Ovary (tissue), 9 donors: ENCODE results near the gene METTL6. TPM values are rescaled to one million over a fixed set of nuclear protein-coding genes. Genes with fewer than 3 reads are reported as not detected.

Source experiments
- DNase-seq, 5 donors: peaks; one replicate each; pipeline ENCODE4 v3.0.0-alpha.2; 2019 to 2020
- H3K27ac ChIP-seq, 2 donors: fragments of 200-600 bp; one replicate each; pipeline versions ENCODE4 v1.5.1 to v1.8.0; 2019 to 2022
- H3K27me3 ChIP-seq: fragments of 200-600 bp; one replicate; pipeline ENCODE4 v1.8.0; 2022
- H3K36me3 ChIP-seq: fragments of 200-600 bp; sonication (generic); one replicate; pipeline ENCODE4 v1.5.1; 2019
- H3K4me1 ChIP-seq: one replicate; pipeline ENCODE4 v1.8.1; 2013; ENCODE audit warnings: mild to moderate bottlenecking, moderate library complexity; ENCODE audit not compliant: insufficient read depth
- H3K4me3 ChIP-seq: fragments of 200-600 bp; sonication (generic); one replicate; pipeline ENCODE4 v1.5.1; 2017
- H3K9me3 ChIP-seq, 2 donors: fragments of 200-600 bp in 1 of 2; sonication (generic) in 1 of 2; one replicate each; pipeline versions ENCODE4 v1.5.1 to v1.8.1; 2013 to 2019; ENCODE audit warnings: mild to moderate bottlenecking in 1 of 2, moderate library complexity in 1 of 2
- EP300 ChIP-seq: sonication (generic); formaldehyde crosslinking; IDR thresholded peaks from one replicate; pipeline ENCODE4 v1.6.1; 2017; ENCODE audit warnings: antibody characterized with exemption
- POLR2A ChIP-seq: fragments of 450-650 bp; IDR thresholded peaks from one replicate; pipeline ENCODE4 v1.6.1; 2017; ENCODE audit warnings: antibody characterized with exemption, mild to moderate bottlenecking, moderate library complexity
- WGBS, 3 donors: extraction: QIAGEN DNeasy Blood & Tissue Kit in 1 of 3; methylation state at CpG; one replicate each; pipeline versions ENCODE4 v1.1.5 to v1.1.7; 2013 to 2017; 5-methylcytosine and 5-hydroxymethylcytosine counted together
- intact Hi-C, 4 donors: fragments of 100-400 bp; cut with DNase I; formaldehyde crosslinking; loops; one replicate each; pipeline versions ENCODE4 v1.11.0 to v1.15.1; 2022 to 2023
- polyA plus RNA-seq, 2 donors: library from polyadenylated mRNA; stranded (reverse); fragments of 200-250 nt in 1 of 2; fragments of 350-450 nt in 1 of 2; fragmentation: Illumina TruSeq in 1 of 2; extraction: RNeasy Lipid Tissue Mini Kit (QIAGEN cat#74804) in 1 of 2; gene quantifications; one replicate each; pipeline ENCODE4 v1.2.3, GENCODE V29; 2013 to 2014
- total RNA-seq, 7 donors: library from RNA; depleted of rRNA in 2 of 7; stranded (reverse); fragments of >200 nt in 2 of 7; fragmentation: NEBNext Ultra II Directional in 3 of 7; extraction: Animal tissue kit (Norgen Biotek cat#: 25700) in 3 of 7; gene quantifications; one replicate each; pipeline versions ENCODE4 v1.1.0 to v1.2.4, GENCODE V29; 2016 to 2023
- TF ChIP-seq, protein P1 (sequence below), 3 donors: fragments of 450-650 bp in 2 of 3; fragments of 200-600 bp in 1 of 3; IDR thresholded peaks; one replicate each; pipeline versions ENCODE4 v1.5.1 to v1.8.0; 2016 to 2022; ENCODE audit warnings: antibody characterized with exemption in 3 of 3, mild to moderate bottlenecking in 1 of 3
- donor health status: DM: no; HTN: no; CAD: no; lungs with moderate emphysema.
- donor health status: DM: no; HTN: no; CAD: no.
- donor health status: Bipolar disorder and iron deficiency.
- donor health status: DM: yes; HTN: yes; CAD: no.
- donor health status: DM: no; HTN: no; CAD: no.
- donor health status: DM: yes; HTN: yes; CAD: no.

METTL6 gene
- total and polyA plus RNA-seq, 9 donors = 13.0 to 25.6 (median 21.7) TPM

DNA sequence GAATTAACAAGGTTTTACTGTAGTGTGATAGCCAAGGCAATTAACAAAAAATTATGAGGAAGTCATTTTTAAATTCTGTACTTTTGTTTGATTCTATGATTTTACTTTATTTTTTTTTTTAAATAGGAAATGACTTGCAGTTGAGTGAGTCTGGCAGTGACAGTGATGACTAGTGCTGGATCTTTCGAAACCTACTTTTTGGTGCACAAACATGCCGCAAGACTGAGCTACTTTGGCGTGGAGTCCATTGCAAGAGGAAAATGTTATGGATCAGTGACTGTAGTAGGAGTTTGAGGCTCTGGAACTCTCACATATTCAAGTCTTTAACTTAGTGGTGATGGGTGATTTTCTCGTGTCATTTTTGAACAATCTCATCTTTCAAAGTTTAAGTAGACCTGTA is 11.6 kb upstream of the METTL6 start:
- DNase-seq = no peak
- WGBS, 3 donors = 87 to 96% (median 96%) methylated on average over 4 of the region's 4 CpGs
- H3K4me1 ChIP-seq = no peaks in the 10 kb centered on the region
- no peak overlapping the region for H3K4me3 ChIP-seq
- TF ChIP-seq POLR2A = no peak
- TF ChIP-seq, protein P1, sequence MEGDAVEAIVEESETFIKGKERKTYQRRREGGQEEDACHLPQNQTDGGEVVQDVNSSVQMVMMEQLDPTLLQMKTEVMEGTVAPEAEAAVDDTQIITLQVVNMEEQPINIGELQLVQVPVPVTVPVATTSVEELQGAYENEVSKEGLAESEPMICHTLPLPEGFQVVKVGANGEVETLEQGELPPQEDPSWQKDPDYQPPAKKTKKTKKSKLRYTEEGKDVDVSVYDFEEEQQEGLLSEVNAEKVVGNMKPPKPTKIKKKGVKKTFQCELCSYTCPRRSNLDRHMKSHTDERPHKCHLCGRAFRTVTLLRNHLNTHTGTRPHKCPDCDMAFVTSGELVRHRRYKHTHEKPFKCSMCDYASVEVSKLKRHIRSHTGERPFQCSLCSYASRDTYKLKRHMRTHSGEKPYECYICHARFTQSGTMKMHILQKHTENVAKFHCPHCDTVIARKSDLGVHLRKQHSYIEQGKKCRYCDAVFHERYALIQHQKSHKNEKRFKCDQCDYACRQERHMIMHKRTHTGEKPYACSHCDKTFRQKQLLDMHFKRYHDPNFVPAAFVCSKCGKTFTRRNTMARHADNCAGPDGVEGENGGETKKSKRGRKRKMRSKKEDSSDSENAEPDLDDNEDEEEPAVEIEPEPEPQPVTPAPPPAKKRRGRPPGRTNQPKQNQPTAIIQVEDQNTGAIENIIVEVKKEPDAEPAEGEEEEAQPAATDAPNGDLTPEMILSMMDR (IDR thresholded peaks at IDR 0.05) = no peak
- no peak for TF ChIP-seq EP300
- no peak overlapping the region for H3K27ac ChIP-seq
- intact Hi-C loops = loop anchor here in 1 of 4 donors (10.0 kb wide), 1 partner anchor 126 kb away; no protein-coding TSS in a partner anchor
- H3K27me3 ChIP-seq = no peaks in the 10 kb centered on the region
- no peaks in the 10 kb centered on the region for H3K9me3 ChIP-seq
- H3K36me3 ChIP-seq = no peaks in the 10 kb centered on the region

DNA sequence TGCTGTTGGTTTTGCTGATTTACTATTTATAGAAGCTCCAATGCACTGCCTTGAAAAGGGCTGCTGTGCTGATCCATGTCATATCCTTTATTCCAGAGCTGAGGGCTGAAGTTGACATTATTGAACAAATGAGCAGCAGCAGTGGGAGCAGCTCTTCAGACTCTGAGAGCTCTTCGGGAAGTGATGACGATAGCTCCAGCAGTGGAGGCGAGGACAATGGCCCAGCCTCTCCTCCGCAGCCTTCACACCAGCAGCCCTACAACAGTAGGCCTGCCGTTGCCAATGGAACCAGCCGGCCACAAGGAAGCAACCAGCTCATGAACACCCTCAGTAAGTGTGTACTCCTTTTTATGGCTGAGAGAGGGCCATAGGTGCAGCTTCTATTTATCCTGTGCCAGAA is 8.9 kb upstream of the METTL6 start:
- 84 to 94% (median 94%) methylated on average over 6 of the region's 6 CpGs for WGBS, 3 donors
- no peak for DNase-seq
- no peak overlapping the region for H3K27ac ChIP-seq
- TF ChIP-seq POLR2A = no peak
- TF ChIP-seq, protein P1 (IDR thresholded peaks at IDR 0.05) = no peak
- no peak for TF ChIP-seq EP300
- intact Hi-C loops = loop anchor here in 1 of 4 donors (10.0 kb wide), 1 partner anchor 129 kb away; no protein-coding TSS in a partner anchor
- no peak overlapping the region for H3K4me3 ChIP-seq
- H3K27me3 ChIP-seq = no peaks in the 10 kb centered on the region
- no peaks in the 10 kb centered on the region for H3K9me3 ChIP-seq
- no peaks in the 10 kb centered on the region for H3K36me3 ChIP-seq
- no peaks in the 10 kb centered on the region for H3K4me1 ChIP-seq

DNA sequence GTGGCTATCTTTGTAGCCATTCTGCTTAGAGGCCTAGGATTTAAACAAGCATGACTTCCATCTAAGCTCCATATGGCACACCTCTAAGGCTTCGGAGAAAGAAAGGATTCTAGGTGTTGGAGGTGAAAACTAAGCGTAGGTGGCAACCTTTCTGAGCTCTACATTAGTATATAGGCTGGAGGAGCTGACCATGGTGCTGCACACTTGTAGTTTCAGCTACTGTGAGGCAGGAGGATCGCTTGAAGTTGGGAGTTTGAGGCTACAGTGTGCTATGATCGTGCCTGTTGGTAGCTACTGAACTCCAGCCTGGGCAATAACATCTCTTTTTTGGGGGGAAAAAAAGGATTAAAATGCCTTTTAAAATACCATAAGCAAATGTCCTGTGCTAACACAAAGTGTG is 7.4 kb upstream of the METTL6 start:
- 90 to 95% (median 92%) methylated on average over 4 of the region's 4 CpGs for WGBS, 3 donors
- intact Hi-C loops = loop anchor here in 1 of 4 donors (10.0 kb wide), 1 partner anchor 130 kb away; no protein-coding TSS in a partner anchor
- no peaks in the 10 kb centered on the region for H3K4me1 ChIP-seq

DNA sequence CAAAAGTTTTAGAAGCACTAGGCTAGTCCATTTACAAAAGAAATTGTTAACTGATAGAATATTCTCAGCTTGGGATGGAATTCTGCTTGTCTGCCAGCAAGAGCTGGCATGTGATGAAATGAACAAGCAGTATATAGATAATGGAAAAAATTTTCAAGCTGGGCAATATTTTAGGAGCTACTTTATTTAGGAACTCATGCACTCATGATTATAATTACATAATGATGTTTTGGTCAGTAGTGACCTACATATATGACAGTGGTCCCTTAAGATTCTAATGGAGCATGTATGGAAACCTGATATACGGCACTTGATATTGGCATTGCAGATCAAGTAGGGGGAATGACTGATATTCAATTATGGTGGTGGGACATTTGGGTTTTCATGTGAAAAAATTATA is 6.2 kb upstream of the METTL6 start:
- Histone ChIP-seq H3K9me3 (no peaks in the 10 kb centered on the region), H3K4me1 (peaks cover 6% of the 10 kb centered on the region), H3K27ac (no peak overlapping the region), H3K27me3 (no peaks in the 10 kb centered on the region), H3K4me3 (no peak overlapping the region), H3K36me3 (no peaks in the 10 kb centered on the region)
- intact Hi-C loops = loop anchor here in 1 of 4 donors (10.0 kb wide), 1 partner anchor 131 kb away; no protein-coding TSS in a partner anchor
- TF ChIP-seq POLR2A = no peak
- TF ChIP-seq EP300 = no peak
- TF ChIP-seq, protein P1 (IDR thresholded peaks at IDR 0.05) = no peak
- 100% methylated on average over 1 of the region's 1 CpG for WGBS, 3 donors
- no peak for DNase-seq

More for the DNA sequence above, 7.4 kb upstream of the METTL6 start:
- H3K9me3 ChIP-seq = no peaks in the 10 kb centered on the region
- no peak overlapping the region for H3K4me3 ChIP-seq
- H3K36me3 ChIP-seq = no peaks in the 10 kb centered on the region
- no peak overlapping the region for H3K27ac ChIP-seq
- TF ChIP-seq POLR2A = no peak
- TF ChIP-seq EP300 = no peak
- TF ChIP-seq, protein P1 (IDR thresholded peaks at IDR 0.05) = no peak
- no peaks in the 10 kb centered on the region for H3K27me3 ChIP-seq
- no peak for DNase-seq
